Right atrium auricular region (tissue), 2 donors: ENCODE results near the gene STOML2. TPM values are rescaled to one million over a fixed set of nuclear protein-coding genes. Genes with fewer than 3 reads are reported as not detected.
A peak's percentile ranks its signal among the peaks of the same experiment; 100 is the strongest.
"Not testable (repeated sequence)": the region's sequence is repeated elsewhere in the genome, so short reads cannot be mapped to it uniquely, and the experiment has no call there.

ENCODE experiments used
- DNase-seq: peaks from one replicate; pipeline ENCODE4 v3.0.0-alpha.2; 2019; ENCODE audit warnings: low spot score
- H3K27ac ChIP-seq, 2 donors: fragments of 200-600 bp; sonication (generic); 1 replicate in 1 of 2; 2 replicates in 1 of 2; pipeline ENCODE4 v1.5.1; 2016 to 2019
- H3K27me3 ChIP-seq, 2 donors: fragments of 200-600 bp; sonication (generic); one replicate each; pipeline versions ENCODE4 v1.5.1 to v1.6.0; 2017 to 2019
- H3K36me3 ChIP-seq: fragments of 200-600 bp; sonication (generic); one replicate; pipeline ENCODE4 v1.5.1; 2016
- H3K4me1 ChIP-seq, 2 donors: fragments of 200-600 bp; sonication (generic); one replicate each; pipeline versions ENCODE4 v1.5.1 to v1.6.0; 2017 to 2019
- H3K4me3 ChIP-seq, 2 donors: fragments of 200-600 bp; sonication (generic); 1 replicate in 1 of 2; 2 replicates in 1 of 2; pipeline ENCODE4 v1.5.1; 2017 to 2019; ENCODE audit warnings: mild to moderate bottlenecking in 1 of 2, moderate library complexity in 1 of 2
- H3K9me3 ChIP-seq, 2 donors: fragments of 200-600 bp; sonication (generic); one replicate each; pipeline ENCODE4 v1.5.1; 2019
- CTCF ChIP-seq, 2 donors: fragments of 200-600 bp; sonication (generic); IDR thresholded peaks; one replicate each; pipeline ENCODE4 v1.5.1; 2019; ENCODE audit warnings: antibody characterized with exemption in 2 of 2
- total RNA-seq, 2 donors: library from RNA; depleted of rRNA; stranded (reverse); fragments of >200 nt; gene quantifications; one replicate each; pipeline ENCODE4 v1.1.0, GENCODE V29; 2016

STOML2 gene
- 100 to 1,000 TPM; 114 to 115 TPM for total RNA-seq

- Histone ChIP-seq H3K9me3 (no peaks in the 10 kb centered on the region), H3K27ac (peak within 1 kb of the TSS; percentile 82 to 87), H3K4me1 (peaks cover 0 to 25% of the 10 kb centered on the region in 2 donors), H3K36me3 (peaks cover 55% of the 10 kb centered on the region), H3K27me3 (no peaks in the 10 kb centered on the region), H3K4me3 (peak within 1 kb of the TSS; percentile 64 to 74)
- TF ChIP-seq CTCF (IDR thresholded peaks at IDR 0.05) = no peak
- DNase-seq = peak; percentile 96
Measured at GRCh38 chr9:35102769-35103659, at the start of gene STOML2. TSS of gene STOML2 (minus strand) at chr9:35103131. CDS start at chr9:35103094, 37 bp downstream.

GRCh38 chr9:35147941-35148563 lies 45.1 kb upstream of the STOML2 start:
- not testable (repeated sequence) for H3K27me3 ChIP-seq, H3K27ac ChIP-seq, H3K4me1 ChIP-seq, H3K36me3 ChIP-seq, H3K4me3 ChIP-seq, DNase-seq
- peaks cover 0 to 55% of the 10 kb centered on the region in 2 donors for H3K9me3 ChIP-seq

GRCh38 chr9:35142037-35142436 lies 39.1 kb upstream of the STOML2 start:
- TF ChIP-seq CTCF (IDR thresholded peaks at IDR 0.05) = no peak
- H3K27ac ChIP-seq = no peak overlapping the region
- no peak overlapping the region for H3K4me3 ChIP-seq
- no peaks in the 10 kb centered on the region for H3K4me1 ChIP-seq
- no peaks in the 10 kb centered on the region for H3K36me3 ChIP-seq
- peak; percentile 7 for DNase-seq
- H3K9me3 ChIP-seq = peaks cover 0 to 47% of the 10 kb centered on the region in 2 donors
- no peaks in the 10 kb centered on the region for H3K27me3 ChIP-seq

- H3K27ac ChIP-seq = no peak overlapping the region
- DNase-seq = no peak
- TF ChIP-seq CTCF (IDR thresholded peaks at IDR 0.05) = no peak
Measured at GRCh38 chr9:35140093-35140492, 37.2 kb upstream of the STOML2 start.

GRCh38 chr9:35136866-35137265 lies 33.9 kb upstream of the STOML2 start:
- no peak overlapping the region for H3K4me3 ChIP-seq
- no peak for TF ChIP-seq CTCF (IDR thresholded peaks at IDR 0.05)
- H3K36me3 ChIP-seq = no peaks in the 10 kb centered on the region
- H3K9me3 ChIP-seq = peaks cover 0 to 8% of the 10 kb centered on the region in 2 donors
- H3K27ac ChIP-seq = no peak overlapping the region
- no peaks in the 10 kb centered on the region for H3K27me3 ChIP-seq
- peak; percentile 30 for DNase-seq
- H3K4me1 ChIP-seq = no peaks in the 10 kb centered on the region

More at GRCh38 chr9:35140093-35140492, 37.2 kb upstream of the STOML2 start:
- H3K9me3 ChIP-seq = peaks cover 0 to 30% of the 10 kb centered on the region in 2 donors
- H3K4me3 ChIP-seq = no peak overlapping the region
- H3K27me3 ChIP-seq = no peaks in the 10 kb centered on the region
- no peaks in the 10 kb centered on the region for H3K4me1 ChIP-seq
- no peaks in the 10 kb centered on the region for H3K36me3 ChIP-seq

GRCh38 chr9:35135988-35136387 lies 33.1 kb upstream of the STOML2 start:
- no peaks in the 10 kb centered on the region for H3K27me3 ChIP-seq
- no peaks in the 10 kb centered on the region for H3K4me1 ChIP-seq
- no peak for TF ChIP-seq CTCF (IDR thresholded peaks at IDR 0.05)
- no peak overlapping the region for H3K4me3 ChIP-seq
- no peaks in the 10 kb centered on the region for H3K36me3 ChIP-seq
- no peaks in the 10 kb centered on the region for H3K9me3 ChIP-seq
- no peak for DNase-seq
- H3K27ac ChIP-seq = no peak overlapping the region
